WTC11 (cell line): Measurements from ENCODE around the gene RBP5. TPM values are rescaled to one million over a fixed set of nuclear protein-coding genes. Genes with fewer than 3 reads are reported as not detected.

Experiments used
- ATAC-seq: fragments of 200-7000 bp; cut with Tn5 transposase; 2 replicates; pipeline ENCODE4 v1.10.0; 2021; ENCODE audit warnings: mild to moderate bottlenecking, moderate library complexity
- CTCF ChIA-PET: fragments of 300-600 bp; sonication (Branson Sonifier 250); formaldehyde crosslinking; loops from one replicate; lab custom pipeline; 2021; ENCODE audit warnings: antibody characterized with exemption; lab: Charles Lee
- POLR2A ChIA-PET: fragments of 350-600 bp; sonication (Branson Sonifier 250); formaldehyde crosslinking; loops from one replicate; lab custom pipeline; 2021; ENCODE audit warnings: antibody characterized with exemption; lab: Charles Lee
- DNase-seq: peaks from one replicate; pipeline ENCODE4 v3.0.0; 2021; ENCODE audit warnings: low spot score
- H3K27ac Mint-ChIP-seq: 2 replicates; pipeline ENCODE4 v1.8.0; 2021; ENCODE audit warnings: mixed read lengths
- H3K27me3 Mint-ChIP-seq: 2 replicates; pipeline ENCODE4 v1.8.0; 2021; ENCODE audit warnings: low read depth, mild to moderate bottlenecking, moderate library complexity, mixed read lengths
- H3K36me3 Mint-ChIP-seq: 2 replicates; pipeline ENCODE4 v1.8.0; 2021; ENCODE audit warnings: mixed read lengths
- H3K4me1 Mint-ChIP-seq: 2 replicates; pipeline ENCODE4 v1.8.0; 2022; ENCODE audit warnings: mixed read lengths
- H3K4me3 Mint-ChIP-seq: 2 replicates; pipeline ENCODE4 v1.8.0; 2021; ENCODE audit warnings: mild to moderate bottlenecking, moderate library complexity, mixed read lengths
- H3K9me3 Mint-ChIP-seq: 2 replicates; pipeline ENCODE4 v1.8.0; 2021; ENCODE audit warnings: mixed read lengths
- ARID4B ChIP-seq: sonication (generic); formaldehyde crosslinking; IDR thresholded peaks from 2 replicates; pipeline ENCODE4 v1.8.0; 2023; ENCODE audit warnings: missing genetic modification reagents, mild to moderate bottlenecking, borderline replicate concordance
- ATF2 ChIP-seq: sonication (generic); formaldehyde crosslinking; IDR thresholded peaks from 2 replicates; pipeline ENCODE4 v1.8.1; 2022; ENCODE audit warnings: low read depth, missing genetic modification reagents, borderline replicate concordance
- ELF4 ChIP-seq: sonication (generic); formaldehyde crosslinking; IDR thresholded peaks from 2 replicates; pipeline ENCODE4 v1.8.1; 2022; ENCODE audit warnings: low read depth, mild to moderate bottlenecking, moderate library complexity, missing genetic modification reagents
- EMX1 ChIP-seq: fragments of 250-450 bp; sonication (Bioruptor Pico); IDR thresholded peaks from 2 replicates; pipeline ENCODE4 v1.8.0; 2021; ENCODE audit warnings: mild to moderate bottlenecking
- FOXK1 ChIP-seq: sonication (generic); formaldehyde crosslinking; IDR thresholded peaks from 2 replicates; pipeline ENCODE4 v1.8.0; 2022; ENCODE audit warnings: mild to moderate bottlenecking, moderate library complexity, missing genetic modification reagents
- GTF2I ChIP-seq: fragments of 250-450 bp; sonication (Bioruptor Pico); conservative IDR thresholded peaks from 2 replicates; pipeline ENCODE4 v1.4.0; 2021; ENCODE audit warnings: mild to moderate bottlenecking
- HMGA2 ChIP-seq: fragments of 250-450 bp; sonication (Bioruptor Pico); IDR thresholded peaks from 2 replicates; pipeline ENCODE4 v1.4.0; 2021; ENCODE audit warnings: mild to moderate bottlenecking, moderate library complexity
- MLX ChIP-seq: sonication (generic); formaldehyde crosslinking; IDR thresholded peaks from 2 replicates; pipeline ENCODE4 v1.8.1; 2023; ENCODE audit warnings: mild to moderate bottlenecking, missing genetic modification reagents, moderate library complexity
- PREB ChIP-seq: sonication (generic); formaldehyde crosslinking; IDR thresholded peaks from 2 replicates; pipeline ENCODE4 v1.8.1; 2022; ENCODE audit warnings: mild to moderate bottlenecking, missing genetic modification reagents, moderate library complexity, borderline replicate concordance
- RELA ChIP-seq: sonication (generic); formaldehyde crosslinking; IDR thresholded peaks from 2 replicates; pipeline ENCODE4 v1.8.1; 2022; ENCODE audit warnings: missing genetic modification reagents, mild to moderate bottlenecking, borderline replicate concordance
- TP53 ChIP-seq: sonication (generic); formaldehyde crosslinking; IDR thresholded peaks from 2 replicates; pipeline ENCODE4 v1.8.1; 2023; ENCODE audit warnings: mild to moderate bottlenecking, missing genetic modification reagents
- ZMAT4 ChIP-seq: fragments of 250-450 bp; sonication (Bioruptor Pico); IDR thresholded peaks from 2 replicates; pipeline ENCODE4 v1.9.0; 2021; ENCODE audit warnings: mild to moderate bottlenecking
- ZNF121 ChIP-seq: sonication (generic); formaldehyde crosslinking; IDR thresholded peaks from 2 replicates; pipeline ENCODE4 v1.8.0; 2023; ENCODE audit warnings: missing genetic modification reagents
- ZNF232 ChIP-seq: sonication (generic); formaldehyde crosslinking; IDR thresholded peaks from 2 replicates; pipeline ENCODE4 v1.8.0; 2022; ENCODE audit warnings: mild to moderate bottlenecking, missing genetic modification reagents
- ZNF281 ChIP-seq: sonication (generic); formaldehyde crosslinking; IDR thresholded peaks from 2 replicates; pipeline ENCODE4 v1.8.0; 2023; ENCODE audit warnings: mild to moderate bottlenecking, missing genetic modification reagents
- ZNF396 ChIP-seq: fragments of 250-450 bp; sonication (Bioruptor Pico); IDR thresholded peaks from 2 replicates; pipeline ENCODE4 v1.8.0; 2021; ENCODE audit warnings: mild to moderate bottlenecking, moderate library complexity, borderline replicate concordance
- ZNF423 ChIP-seq: fragments of 250-450 bp; sonication (Bioruptor Pico); IDR thresholded peaks from 2 replicates; pipeline ENCODE4 v2.1.2; 2022; ENCODE audit warnings: mild to moderate bottlenecking, moderate library complexity
- ZNF425 ChIP-seq: fragments of 250-450 bp; sonication (Bioruptor Pico); conservative IDR thresholded peaks from 2 replicates; pipeline ENCODE4 v1.9.0; 2021; ENCODE audit warnings: mild to moderate bottlenecking
- ZNF512 ChIP-seq: sonication (generic); formaldehyde crosslinking; IDR thresholded peaks from 2 replicates; pipeline ENCODE4 v1.8.1; 2022; ENCODE audit warnings: missing genetic modification reagents, borderline replicate concordance
- ZNF671 ChIP-seq: fragments of 250-450 bp; sonication (Bioruptor Pico); IDR thresholded peaks from 2 replicates; pipeline ENCODE4 v1.8.0; 2021; ENCODE audit warnings: mild to moderate bottlenecking
- total RNA-seq: library from RNA; stranded (reverse); gene quantifications from 3 replicates; pipeline ENCODE4 v1.2.3, GENCODE V29; 2021

Gene RBP5
- total RNA-seq, 1 experiment from 2014 or later = 4.1 TPM

- Mint-ChIP-seq H3K27ac (no peak overlapping the region), H3K27me3 (peaks cover 6% of the 10 kb centered on the region), H3K36me3 (peaks cover 21% of the 10 kb centered on the region), H3K9me3 (no peaks in the 10 kb centered on the region), H3K4me3 (no peak overlapping the region), H3K4me1 (peaks cover 9% of the 10 kb centered on the region)
- no peak for ATAC-seq
- POLR2A ChIA-PET = no interaction called here
- no peak for TF ChIP-seq PREB (CRISPR knock-in tag)
- no peak for DNase-seq
- CTCF ChIA-PET = interaction anchor here (0.6 kb wide), 1 partner anchor 15 kb away, joined by 3 read pairs; no protein-coding TSS in a partner anchor
These were observed 8.0 kb upstream of the RBP5 start for GRCh38 chr12:7136676-7137075.

GRCh38 chr12:7136071-7136470 is 7.4 kb upstream of the RBP5 start:
- ChIA-PET CTCF (interaction anchor here (0.6 kb wide), 1 partner anchor 16 kb away, joined by 3 read pairs; no protein-coding TSS in a partner anchor), POLR2A (no interaction called here)
- Mint-ChIP-seq H3K4me1 (peaks cover 14% of the 10 kb centered on the region), H3K27me3 (peaks cover 10% of the 10 kb centered on the region), H3K27ac (no peak overlapping the region), H3K4me3 (no peak overlapping the region), H3K36me3 (peaks cover 21% of the 10 kb centered on the region), H3K9me3 (no peaks in the 10 kb centered on the region)
- no peak for ATAC-seq
- no peak for DNase-seq
- TF ChIP-seq ZNF396 (CRISPR knock-in tag) = no peak
- no peak for TF ChIP-seq ATF2 (CRISPR knock-in tag)
- no peak for TF ChIP-seq GTF2I
- TF ChIP-seq ZNF121 = no peak
- no peak for TF ChIP-seq ZMAT4 (CRISPR knock-in tag)
- TF ChIP-seq TP53 = no peak
- TF ChIP-seq MLX (CRISPR knock-in tag) = no peak
- TF ChIP-seq RELA (CRISPR knock-in tag) = no peak
- no peak for TF ChIP-seq HMGA2 (CRISPR knock-in tag)
- no peak for TF ChIP-seq ZNF423
- TF ChIP-seq ZNF671 = no peak
- no peak for TF ChIP-seq EMX1 (CRISPR knock-in tag)
- TF ChIP-seq ELF4 (CRISPR knock-in tag) = no peak
- TF ChIP-seq ZNF512 (CRISPR knock-in tag) = no peak
- no peak for TF ChIP-seq FOXK1 (CRISPR knock-in tag)
- TF ChIP-seq ARID4B (CRISPR knock-in tag) = no peak
- no peak for TF ChIP-seq ZNF232 (CRISPR knock-in tag)
- no peak for TF ChIP-seq ZNF425 (CRISPR knock-in tag)
- TF ChIP-seq ZNF281 (CRISPR knock-in tag) = no peak
